Neural crest cell (in vitro differentiated cells): ENCODE results near the gene MYOF. TPM values are rescaled to one million over a fixed set of nuclear protein-coding genes. Genes with fewer than 3 reads are reported as not detected.

Source experiments
- DNase-seq: peaks from one replicate; pipeline ENCODE4 v3.0.0; 2021; ENCODE audit warnings: low read depth, mixed read lengths, low spot score
- H3K27ac Mint-ChIP-seq: one replicate; pipeline ENCODE4 v1.8.0; 2021; ENCODE audit warnings: mild to moderate bottlenecking, mixed read lengths; ENCODE audit not compliant: unreplicated experiment
- H3K27me3 Mint-ChIP-seq: 2 replicates; pipeline ENCODE4 v1.8.0; 2021; ENCODE audit warnings: low read depth, mild to moderate bottlenecking, mixed read lengths
- H3K36me3 Mint-ChIP-seq: 2 replicates; pipeline ENCODE4 v1.8.0; 2021; ENCODE audit warnings: low read depth, mild to moderate bottlenecking, mixed read lengths
- H3K4me1 Mint-ChIP-seq: 2 replicates; pipeline ENCODE4 v1.8.0; 2021; ENCODE audit warnings: mixed read lengths
- H3K4me3 Mint-ChIP-seq: one replicate; pipeline ENCODE4 v1.8.0; 2021; ENCODE audit warnings: mild to moderate bottlenecking, mixed read lengths
- H3K9me3 Mint-ChIP-seq: 2 replicates; pipeline ENCODE4 v1.8.0; 2021; ENCODE audit warnings: mixed read lengths
- CTCF ChIP-seq: fragments of 200-600 bp; sonication (generic); conservative IDR thresholded peaks from 2 replicates; pipeline ENCODE4 v1.5.0; 2021; ENCODE audit warnings: antibody characterized with exemption, mild to moderate bottlenecking
- total RNA-seq: library from RNA; stranded (reverse); gene quantifications from 2 replicates; pipeline ENCODE4 v1.2.1, GENCODE V29; 2021

The MYOF gene
- total RNA-seq, 1 donor from 2014 or later: 4.0 TPM

GRCh38 chr10:93261089-93261488 is 221.0 kb downstream of the MYOF start:
- no peak overlapping the region for H3K4me3 Mint-ChIP-seq
- no peak overlapping the region for H3K27ac Mint-ChIP-seq
- no peaks in the 10 kb centered on the region for H3K4me1 Mint-ChIP-seq
- no peak for TF ChIP-seq CTCF
- DNase-seq: no peak
- no peaks in the 10 kb centered on the region for H3K9me3 Mint-ChIP-seq
- H3K36me3 Mint-ChIP-seq: no peaks in the 10 kb centered on the region
- no peaks in the 10 kb centered on the region for H3K27me3 Mint-ChIP-seq

DNA sequence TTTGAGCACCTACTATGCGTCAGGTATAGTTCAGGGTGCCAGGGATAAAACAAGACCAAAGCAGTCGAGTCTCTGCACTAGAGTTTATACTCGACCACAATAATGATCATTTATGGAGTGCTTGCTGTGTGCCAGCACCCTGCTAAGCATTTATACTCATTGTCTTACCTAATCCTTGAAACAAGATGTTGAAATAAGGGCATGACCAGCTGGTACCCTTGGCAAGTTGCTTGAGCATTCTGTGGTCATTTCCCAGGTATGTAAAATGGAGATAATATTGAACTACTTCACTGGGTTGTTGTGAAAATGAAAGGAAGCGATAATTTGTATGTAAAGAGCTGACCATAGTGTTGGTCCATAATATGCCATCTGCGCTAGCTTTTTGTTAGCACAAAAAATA is 223.0 kb downstream of the MYOF start:
- no peak overlapping the region for H3K4me3 Mint-ChIP-seq
- no peaks in the 10 kb centered on the region for H3K4me1 Mint-ChIP-seq
- no peak overlapping the region for H3K27ac Mint-ChIP-seq
- H3K27me3 Mint-ChIP-seq: no peaks in the 10 kb centered on the region
- no peaks in the 10 kb centered on the region for H3K36me3 Mint-ChIP-seq
- no peaks in the 10 kb centered on the region for H3K9me3 Mint-ChIP-seq
- no peak for TF ChIP-seq CTCF
- DNase-seq: no peak

Other genes starting within 250 kb of the MYOF start
- 30.7 and 30.9 TPM in 2 replicates for gene CEP55, start 14.3 kb upstream of the MYOF start, total RNA-seq
- 0.09 TPM in 1 of 2 replicates, not detected in the other for gene FFAR4, start 84.3 kb upstream of the MYOF start, total RNA-seq
- not detected in 2 replicates for gene RBP4, start 118.9 kb upstream of the MYOF start, total RNA-seq
- not detected in 2 replicates for gene PDE6C, start 130.2 kb upstream of the MYOF start, total RNA-seq
- 12.5 and 14.2 TPM in 2 replicates for gene FRA10AC1, start 220.3 kb upstream of the MYOF start, total RNA-seq